Measurements from ENCODE around the gene RAB11FIP4.

RAB11FIP4 gene

DNA sequence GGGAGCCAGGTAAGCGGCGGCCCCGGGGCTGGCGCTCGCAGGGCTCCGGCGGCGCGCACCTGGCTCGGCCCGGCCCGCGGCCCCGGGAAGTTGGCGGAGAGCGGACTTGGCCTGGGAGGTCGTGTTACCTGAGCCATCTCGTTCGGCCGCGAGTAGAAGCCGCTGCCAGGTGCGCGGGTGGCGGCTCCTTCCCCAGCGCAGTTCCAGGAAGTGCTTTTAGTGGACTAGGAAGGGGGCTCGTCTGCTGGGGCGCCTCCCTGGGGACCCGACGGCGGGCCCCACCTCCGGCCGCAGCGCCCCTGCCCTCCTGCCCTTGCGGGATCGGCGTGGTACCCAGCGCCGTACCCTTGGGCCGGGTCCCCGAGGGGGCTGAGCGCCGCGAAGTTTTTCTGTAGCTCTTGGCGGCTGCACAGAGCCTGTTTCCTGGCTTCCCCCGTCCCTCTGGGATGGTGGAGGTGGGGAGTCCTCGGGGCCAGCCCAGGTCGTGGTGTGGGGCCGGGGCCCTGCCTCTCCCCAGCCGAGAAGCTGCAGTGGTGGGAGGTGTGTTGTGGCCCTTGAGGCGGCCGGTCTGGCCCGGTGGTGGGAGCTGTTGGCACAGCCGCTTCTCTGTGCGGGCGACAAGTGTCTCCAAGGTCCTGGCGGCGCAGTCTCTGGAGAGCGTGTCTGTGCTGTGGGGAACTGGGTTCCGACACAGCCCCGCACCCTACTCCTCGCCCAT lies 96.9 kb downstream of the RAB11FIP4 start:
- DNase-seq = peak; percentile 22 to 27

DNA sequence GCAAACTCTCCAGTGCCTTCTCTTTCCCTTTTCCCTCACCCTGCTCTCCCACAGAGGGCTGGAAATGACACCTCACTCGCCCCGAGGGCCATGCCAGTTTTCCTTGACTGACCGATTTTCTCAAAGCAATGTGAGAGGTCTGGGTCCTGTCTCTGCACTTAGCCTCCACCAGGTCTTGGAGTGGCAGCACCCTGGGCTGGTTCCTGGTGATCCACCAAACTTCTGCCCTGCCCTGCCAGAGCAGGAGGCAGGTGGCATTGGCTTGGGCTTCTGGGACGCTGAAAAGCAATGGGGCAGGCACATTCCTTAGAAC lies 97.5 kb downstream of the RAB11FIP4 start:
- DNase-seq = peak in 1 of 2 donors; percentile 7

DNA sequence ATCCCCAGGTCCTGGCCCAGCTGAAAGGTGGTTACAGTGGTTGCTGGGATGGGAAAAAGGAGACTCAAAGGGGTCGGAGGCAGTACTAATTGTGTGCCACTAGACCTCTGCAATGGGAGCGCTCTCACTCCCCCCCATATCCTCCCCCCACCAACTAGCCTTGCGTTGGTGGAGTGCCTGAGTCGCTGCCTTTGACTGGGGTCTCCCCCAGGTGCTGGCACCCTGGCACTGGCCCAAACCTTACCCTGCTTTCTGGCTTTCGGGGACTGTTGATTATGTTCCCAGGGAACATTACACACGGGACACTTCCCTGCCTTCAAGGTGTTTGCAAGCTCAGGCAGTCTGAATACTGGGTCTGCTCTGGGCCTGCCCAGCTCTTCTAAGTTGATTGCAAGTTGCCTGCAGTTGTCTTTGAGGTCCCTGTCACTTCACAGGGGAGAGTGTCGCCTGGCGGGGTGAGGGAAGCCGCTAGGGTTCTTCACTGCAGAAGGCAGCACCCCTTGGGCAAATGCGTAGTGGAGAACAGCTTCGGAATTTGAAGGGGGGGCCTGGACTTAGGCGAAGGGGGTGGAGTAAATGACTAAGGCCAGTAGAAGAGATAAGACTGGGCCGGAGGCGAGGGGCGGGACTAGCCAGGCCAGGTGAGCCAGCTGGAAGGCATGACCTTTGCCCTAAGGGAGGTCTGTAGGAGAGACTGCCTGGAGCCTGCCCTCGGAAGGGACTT lies 98.0 kb downstream of the RAB11FIP4 start:
- DNase-seq = peak in 1 of 2 donors; percentile 17

DNA sequence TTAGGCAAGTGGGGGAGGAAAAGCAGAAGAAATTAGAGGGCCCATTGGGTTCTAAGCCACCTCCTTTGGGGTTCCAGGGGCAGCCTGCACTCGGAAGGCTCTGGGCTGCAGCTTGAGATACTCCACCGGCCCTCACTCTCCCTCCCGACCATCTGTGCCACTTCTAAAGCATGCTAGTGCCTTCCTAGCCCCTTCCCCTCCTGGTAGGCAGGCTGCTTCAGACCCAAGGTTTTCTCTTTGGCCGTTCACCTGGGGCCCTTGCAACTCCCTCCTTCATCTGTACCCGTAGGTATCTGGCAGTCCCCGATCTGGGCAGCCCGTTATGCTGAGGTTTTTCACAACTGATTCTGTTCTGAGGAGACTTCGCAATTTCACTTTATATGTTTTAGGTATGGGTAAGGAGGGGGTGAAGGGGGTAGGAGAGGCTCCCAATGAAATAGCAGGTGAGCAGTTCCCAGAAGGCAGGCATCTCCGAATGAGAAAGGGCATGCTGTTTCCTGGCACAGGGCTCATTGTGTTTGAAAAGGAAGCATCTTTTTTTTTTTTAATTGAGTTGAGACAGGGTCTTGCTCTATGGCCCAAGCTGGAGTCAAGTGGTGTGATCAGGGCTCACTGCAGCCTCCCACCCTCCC lies 98.7 kb downstream of the RAB11FIP4 start:
- DNase-seq = no peak

DNA sequence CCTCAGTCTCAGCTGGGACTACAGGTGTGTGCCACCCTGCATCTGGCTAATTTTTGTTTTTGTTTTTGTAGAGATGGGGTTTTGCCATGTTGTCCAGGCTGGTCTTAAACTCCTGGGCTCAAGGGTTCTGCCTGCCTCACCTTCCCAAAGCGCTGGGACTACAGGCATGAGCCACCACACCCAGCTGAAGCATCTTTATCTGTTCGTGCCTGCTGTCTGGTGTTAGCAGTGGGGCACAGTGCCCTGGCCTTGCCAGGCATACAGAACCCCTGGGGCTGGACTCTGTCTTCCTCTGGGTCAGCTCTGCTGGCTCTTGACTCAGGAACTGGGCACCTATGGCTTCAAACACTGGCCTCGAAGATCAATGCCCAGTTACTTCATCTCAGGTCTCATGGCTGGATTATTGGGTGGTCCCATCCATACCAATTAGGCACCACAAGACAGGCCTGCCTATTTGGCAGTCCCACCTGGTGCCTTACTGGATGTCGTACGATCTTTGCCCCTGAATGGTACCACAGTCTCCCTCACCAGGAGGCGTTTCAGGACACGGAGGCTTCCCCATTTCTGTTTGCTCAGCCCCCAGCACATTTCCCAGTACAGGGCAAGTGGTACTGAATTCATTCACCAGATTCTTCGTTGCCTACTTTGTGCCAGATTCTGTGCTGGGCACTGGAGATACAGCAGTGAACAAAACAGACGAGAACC lies 99.3 kb downstream of the RAB11FIP4 start:
- no peak for DNase-seq

DNA sequence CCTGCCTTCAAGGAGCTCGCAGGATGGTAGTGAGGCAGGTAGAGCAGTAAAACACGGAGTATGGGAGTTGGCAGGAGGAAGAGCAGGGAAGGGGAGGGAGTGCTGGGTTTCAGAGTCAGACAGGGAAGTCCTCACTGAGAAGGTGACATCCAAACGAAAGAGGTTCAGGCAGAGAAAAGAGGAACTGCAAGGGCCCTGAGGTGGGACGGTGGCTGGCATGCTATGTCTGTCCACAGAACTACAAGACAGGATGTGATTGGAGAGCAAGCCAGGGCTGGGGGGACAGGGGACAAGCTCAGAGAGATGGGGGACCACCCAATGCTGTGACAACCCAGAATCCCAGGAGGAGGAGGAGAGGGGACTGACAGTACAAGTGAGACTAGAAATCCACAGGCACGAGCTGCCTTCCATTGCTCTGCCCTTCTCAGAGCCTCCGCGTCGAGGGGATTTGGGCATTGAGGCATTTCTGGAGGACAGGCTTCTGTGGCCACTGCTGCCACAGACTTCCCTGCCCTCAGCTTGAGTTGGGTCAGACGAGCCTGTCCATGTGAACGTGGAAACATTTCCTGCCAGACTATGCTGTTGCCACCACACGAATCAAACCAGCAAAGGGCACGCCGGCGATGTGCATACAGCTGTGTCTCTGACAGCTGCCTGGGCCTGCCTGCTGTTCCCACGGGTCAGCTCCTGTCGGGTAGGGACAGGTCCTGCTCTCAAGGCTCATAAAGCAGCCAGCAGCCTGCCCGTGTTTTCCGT lies 100.1 kb downstream of the RAB11FIP4 start:
- DNase-seq = peak in 1 of 2 donors; percentile 65

DNA sequence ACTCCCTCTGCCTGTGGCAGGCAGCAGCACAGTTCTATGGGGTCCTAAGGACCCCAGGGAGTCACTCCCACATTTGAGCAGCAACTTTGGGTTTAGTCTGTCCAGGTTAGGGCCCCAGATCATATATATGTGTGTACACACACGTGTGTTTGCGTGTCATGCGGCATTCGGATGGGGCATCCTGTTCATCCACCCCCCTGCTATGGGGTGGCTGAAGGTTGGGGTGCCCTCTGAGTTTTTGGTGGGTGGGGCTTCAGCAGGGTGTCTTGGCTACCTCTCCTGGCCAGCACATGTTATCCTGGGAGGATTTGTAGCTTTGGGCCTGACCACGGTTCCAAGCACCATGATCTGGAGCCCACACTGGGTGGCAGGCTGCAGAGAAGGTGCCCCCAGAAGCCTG lies 100.7 kb downstream of the RAB11FIP4 start:
- DNase-seq = no peak

DNA sequence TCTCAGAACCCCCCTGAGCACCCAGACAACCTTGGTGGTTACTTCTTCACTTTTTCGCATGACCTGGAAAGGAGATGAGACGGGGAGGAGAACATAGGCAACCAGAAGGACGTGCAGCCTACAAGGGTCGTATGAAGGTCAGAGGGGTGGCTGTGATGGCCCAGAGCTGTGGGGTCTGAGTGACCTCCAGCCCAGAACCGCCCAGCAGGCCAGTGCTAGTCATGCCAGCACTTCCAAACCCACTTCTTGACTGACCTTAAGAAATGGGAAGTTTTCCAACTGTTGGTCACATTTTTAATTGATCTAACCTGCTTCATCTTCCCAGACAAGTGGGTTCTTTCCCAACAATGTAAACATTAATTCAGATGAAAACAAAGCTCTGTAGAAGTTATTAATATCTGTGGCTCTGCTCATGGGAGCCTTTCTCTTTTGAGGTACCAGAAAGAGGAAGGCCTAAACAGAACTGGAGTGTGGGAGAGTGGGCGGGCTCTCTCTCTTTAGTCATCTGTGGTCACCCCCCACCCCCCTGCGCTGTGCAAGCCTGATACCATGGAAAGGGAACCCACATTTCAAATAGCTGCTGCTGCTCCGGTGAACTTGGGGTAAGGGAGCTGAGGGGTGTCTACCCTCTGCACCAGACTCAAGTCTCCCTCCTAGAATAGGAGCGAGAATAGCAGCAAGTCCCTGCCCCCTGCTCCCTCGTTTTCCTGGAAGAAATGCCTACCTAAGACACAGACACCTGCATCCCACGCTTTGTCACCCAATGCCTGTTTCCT lies 101.6 kb downstream of the RAB11FIP4 start:
- DNase-seq = peak; percentile 48 to 72

DNA sequence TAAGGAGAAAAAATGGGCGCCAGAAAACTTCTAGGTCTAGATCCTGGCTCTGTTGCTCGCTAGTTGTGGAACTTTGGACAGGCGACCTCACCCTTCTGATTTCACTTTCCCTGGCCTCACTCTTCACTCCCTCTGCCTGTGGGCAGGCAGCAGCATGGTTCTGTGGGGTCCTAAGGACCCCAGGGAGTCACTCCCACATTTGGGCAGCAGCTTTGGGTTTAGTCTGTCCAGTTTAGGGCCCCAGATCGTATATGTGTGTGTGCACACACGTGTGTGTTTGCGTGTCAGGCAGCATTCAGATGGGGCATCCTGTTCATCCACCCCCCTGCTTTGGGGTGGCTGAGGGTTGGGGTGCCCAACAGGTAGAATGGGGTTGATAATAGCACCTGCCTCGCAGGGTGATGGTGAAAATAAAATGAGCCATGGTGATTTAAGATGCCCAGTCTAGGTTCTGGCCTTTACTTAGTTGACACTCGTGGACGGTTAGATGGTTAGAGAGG lies 102.2 kb downstream of the RAB11FIP4 start:
- DNase-seq = peak in 1 of 2 donors; percentile 18

DNA sequence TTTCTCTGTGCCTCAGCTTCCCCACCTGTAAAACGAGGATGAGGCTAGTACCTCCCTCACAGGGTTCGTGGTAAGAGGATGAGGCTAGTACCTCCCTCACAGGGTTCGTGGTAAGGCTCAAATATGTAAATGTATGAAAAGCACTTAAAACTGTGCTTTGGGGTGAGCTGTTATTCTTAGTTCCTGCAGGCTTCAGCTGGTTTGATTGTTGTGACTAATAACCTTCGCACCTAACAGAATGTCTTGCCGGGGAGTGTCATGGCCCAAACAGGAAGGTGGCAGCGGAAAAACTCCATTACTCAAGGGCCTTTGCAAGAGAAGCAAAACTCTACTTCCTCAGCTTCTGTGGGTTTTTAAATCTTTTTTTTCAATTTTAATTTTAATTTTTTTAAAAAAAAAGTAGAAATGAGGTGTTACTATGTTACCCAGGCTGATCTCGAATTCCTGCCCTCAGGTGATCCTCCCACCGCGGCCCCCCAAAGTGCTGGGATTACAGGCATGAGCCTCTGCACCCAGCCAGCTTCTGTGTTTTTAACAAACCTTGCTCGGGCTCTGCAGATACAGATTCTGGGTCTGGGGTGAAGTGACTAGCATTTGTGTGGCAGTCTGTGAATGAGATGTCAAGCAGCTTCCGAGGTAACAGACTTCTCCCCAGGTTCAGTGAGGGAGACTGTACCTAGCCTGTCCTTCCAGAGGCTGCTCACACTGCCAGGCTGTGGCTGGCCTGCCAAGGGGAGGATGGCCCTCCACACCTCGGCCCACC lies 103.0 kb downstream of the RAB11FIP4 start:
- DNase-seq = peak; percentile 68 to 72

DNA sequence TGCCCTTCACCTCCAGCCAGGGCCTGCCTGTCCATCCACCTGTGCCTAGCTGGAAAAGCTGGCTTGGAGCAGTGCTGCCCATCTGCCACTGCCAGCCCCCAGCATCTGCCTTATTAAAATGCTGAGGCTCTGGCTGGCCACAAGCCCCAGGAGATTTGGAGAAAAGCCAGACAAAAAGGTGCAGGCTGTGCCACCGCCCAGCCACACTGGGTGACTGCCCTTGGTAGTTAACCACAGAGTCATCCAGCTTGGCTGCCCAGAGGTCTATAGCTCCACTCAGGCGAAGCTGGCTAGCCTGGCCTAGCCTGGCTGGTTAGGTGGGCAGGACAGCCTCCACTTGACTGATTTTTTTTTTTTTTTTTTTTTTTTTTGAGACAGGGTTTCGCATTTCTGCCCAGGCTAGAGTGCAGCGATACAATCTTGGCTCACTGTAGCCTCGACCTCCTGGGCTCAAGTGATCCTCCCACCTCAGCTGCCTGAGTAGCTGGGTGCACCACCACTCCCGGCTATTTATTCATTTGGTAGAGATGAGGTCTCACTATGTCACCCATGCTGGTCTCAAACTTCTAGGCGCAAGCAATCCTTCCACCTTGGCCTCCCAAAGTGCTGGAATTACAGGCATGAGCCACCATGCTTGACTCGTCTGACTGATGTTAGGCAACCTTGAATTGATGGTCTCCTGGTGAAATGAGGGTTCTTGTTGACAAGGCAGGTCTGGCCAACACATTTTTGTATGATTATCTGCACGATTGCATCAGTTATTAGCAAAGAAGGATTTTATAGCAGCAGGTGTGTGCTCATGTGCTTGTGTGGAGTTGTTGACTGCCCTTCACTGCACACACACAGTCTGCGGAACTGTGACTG lies 103.8 kb downstream of the RAB11FIP4 start:
- DNase-seq = no peak

DNA sequence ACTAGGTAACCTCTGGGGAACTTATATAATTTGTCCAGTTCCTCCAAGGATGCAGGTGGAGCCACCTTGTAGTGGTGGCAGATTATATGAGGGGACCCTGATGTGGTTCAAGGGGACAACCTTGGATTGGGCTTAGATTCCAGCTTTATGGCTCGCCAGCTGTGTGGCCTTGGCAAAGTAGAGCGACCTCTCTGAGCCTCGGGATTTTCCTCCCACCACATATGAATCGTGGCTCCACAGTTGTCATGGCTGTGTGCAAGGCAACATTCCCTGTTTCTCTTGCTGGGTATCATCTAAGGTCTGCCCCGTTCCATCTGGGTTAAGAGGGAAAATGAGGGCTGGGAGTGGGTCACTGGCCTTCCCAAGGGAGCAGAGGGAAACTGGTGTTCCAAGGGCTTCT lies 104.6 kb downstream of the RAB11FIP4 start:
- no peak for DNase-seq

DNA sequence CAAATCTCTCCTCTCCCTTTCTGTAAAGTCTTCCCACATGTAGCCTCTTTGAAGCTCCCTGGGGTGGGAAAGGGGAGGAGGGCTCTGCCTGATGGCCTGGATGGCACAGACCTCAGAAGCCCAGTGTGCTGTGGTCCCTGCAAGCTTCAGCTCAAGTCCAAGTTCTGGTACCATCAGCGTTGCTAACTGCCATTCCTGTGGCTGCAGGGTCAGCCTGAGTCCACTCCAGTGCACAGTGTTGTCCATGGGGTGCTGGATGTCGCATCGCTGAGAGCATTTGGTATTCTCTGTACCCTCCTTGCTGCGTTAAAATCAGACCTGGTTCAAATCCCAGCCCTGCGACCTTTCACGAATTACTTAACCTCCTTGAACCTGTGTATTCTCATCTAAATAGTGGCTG lies 105.1 kb downstream of the RAB11FIP4 start:
- DNase-seq = no peak

DNA sequence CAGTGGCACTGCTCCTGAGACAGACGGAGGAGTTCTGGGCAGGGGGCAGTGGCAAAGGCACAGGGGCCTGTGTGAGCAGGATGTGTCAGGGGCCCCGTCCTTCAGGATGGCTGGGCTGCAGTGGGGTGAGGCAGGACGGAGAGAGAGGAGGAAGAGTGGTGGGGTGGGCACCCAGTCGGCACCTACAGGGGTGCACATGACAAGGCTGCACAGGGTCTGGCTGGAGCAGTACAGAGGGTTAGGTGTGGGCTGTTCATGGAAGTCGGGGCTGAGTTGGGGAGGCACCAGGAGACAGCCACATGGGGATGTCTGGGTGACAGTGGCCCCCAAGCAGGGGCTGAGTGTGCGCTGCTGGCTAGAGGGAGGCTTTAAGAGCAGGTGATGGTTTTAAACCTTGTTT lies 106.0 kb downstream of the RAB11FIP4 start:
- no peak for DNase-seq

DNA sequence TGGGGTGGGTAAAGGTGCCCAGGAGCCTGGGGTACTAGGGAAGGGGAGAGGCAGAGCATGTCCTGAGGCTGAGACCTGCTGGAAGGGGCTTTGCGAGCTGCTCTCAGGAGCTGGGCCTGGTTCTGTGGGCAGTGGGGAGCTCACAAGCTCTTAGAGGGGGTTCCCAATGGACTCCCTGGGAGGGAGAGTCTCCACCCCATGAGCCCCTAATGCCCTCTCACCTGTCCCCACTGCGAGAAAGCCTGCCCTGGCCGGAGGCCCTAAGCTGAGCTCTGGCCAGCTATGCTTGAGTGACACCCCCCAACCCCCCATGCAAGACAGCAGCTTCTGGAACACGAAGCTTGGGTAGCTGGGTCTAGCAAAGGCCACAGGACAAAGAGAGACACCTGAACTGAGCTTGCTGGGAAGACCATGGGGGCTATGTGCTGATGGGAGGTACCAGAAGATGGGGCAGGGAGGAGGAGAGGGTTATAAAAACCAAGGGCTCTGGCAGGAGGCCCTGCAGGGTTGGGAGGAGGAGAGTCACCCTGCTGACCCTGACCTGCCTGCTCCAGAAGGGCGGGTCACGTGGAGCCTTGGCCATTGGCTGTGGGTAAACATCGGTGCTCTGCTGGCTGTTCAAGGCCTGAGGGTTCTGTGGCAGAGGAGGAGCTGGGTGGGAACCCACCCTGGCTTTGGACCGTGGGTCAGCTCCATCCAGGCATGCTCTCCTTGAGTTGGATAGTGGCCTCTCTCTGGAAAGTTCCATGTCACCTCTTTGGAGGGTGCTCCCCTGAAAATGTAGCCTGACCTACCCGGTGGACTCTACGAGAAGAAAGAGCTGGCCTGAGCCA lies 106.7 kb downstream of the RAB11FIP4 start:
- no peak for DNase-seq

DNA sequence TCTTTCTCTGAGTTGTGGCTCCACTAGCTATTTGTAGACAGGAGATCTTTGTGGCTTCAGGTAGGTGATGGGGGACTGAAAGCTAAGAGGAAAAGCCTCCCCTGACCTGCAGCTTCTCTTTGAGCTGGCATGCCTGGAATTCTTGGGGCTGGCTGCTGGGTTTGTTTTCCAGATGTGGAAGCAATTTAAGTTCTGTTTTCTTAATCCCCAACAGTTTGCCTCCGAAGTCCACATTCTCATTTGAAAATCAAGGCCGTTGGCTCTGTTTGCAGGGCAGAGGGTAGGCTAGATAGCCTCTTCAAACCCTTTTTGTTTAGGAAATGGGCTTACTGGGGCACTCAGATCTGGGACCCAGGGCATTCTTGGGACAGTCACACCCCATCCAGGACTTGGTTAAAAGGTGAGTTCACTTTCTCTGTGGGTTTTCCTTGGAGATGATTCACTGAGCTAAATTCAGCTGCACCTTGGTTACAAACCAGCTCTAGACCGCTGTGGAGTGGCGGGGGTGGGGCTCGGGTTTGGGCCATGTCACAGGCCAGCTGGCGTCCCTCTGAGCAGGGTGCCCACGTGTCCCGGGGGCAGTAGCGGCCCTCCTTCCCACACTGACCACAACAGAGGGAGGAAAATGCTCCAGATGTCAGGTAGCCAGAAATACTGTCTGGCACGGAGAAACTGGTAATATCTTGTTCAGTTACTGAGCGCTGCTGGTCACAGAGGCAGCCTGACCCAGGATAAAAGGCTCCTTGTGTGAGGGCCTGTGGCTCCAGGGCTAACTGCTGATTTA lies 108.5 kb downstream of the RAB11FIP4 start:
- DNase-seq = no peak

DNA sequence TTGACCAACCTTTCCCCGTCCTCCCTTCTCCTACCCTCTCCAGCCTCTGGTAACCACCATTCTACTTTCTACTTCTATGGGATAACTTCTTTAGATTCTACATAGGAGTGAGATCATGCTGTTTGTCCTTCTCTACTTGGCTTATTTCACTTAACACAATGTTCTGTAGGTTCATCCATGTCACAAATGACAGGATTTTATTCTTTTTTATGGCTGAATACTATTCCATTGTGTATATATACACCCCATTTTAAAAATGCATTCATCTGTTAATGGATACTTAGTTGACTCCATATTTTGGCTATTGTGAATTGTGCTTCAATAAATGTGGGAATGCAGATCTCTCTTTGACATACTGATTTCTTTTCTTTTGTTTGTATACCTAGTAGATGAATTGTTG lies 115.0 kb downstream of the RAB11FIP4 start:
- DNase-seq = no peak

Measured in CD4-positive, alpha-beta T cell treated with Interleukin-1 beta for 1 hour (primary cell).